Measurements from ENCODE around the gene XBP1.

Gene XBP1

GRCh38 chr22:28773461-28773867 is 26.9 kb downstream of the XBP1 start:
- Histone ChIP-seq H3K79me2 (ENCODE audit: insufficient read depth, low read length) (peaks cover 55% of the 10 kb centered on the region), H3K4me1 (ENCODE audit: insufficient read depth, low read length, poor library complexity, severe bottlenecking) (peaks cover 26% of the 10 kb centered on the region), H2AFZ (ENCODE audit: low read length) (0 out of 2 replicates have a peak overlapping the region, but pooled peaks have one; percentile 25), H4K20me1 (ENCODE audit: insufficient read depth, low read length, poor library complexity, severe bottlenecking) (peaks cover 26% of the 10 kb centered on the region), H3K9me3 (ENCODE audit: insufficient read depth, low read depth, low read length) (no peaks in the 10 kb centered on the region), H3K4me3 (ENCODE audit: low read length, poor library complexity, severe bottlenecking) (peak overlapping the region; percentile 91), H3K4me2 (ENCODE audit: low read depth, low read length, poor library complexity, severe bottlenecking) (peak overlapping the region; percentile 82), H3F3A (ENCODE audit: low read depth) (no peaks in the 10 kb centered on the region), H3K9me2 (replicated peaks; ENCODE audit: low read depth, low read length) (no peaks in the 10 kb centered on the region), H3K9ac (ENCODE audit: low read depth, low read length, poor library complexity, severe bottlenecking) (peak overlapping the region; percentile 85), H3K27me3 (ENCODE audit: insufficient read depth, low read length, poor library complexity, severe bottlenecking) (no peaks in the 10 kb centered on the region), H3K36me3 (ENCODE audit: insufficient read depth, low read length) (no peaks in the 10 kb centered on the region)
- TF ChIP-seq EZH2phosphoT487 (IDR thresholded peaks at IDR 0.05; ENCODE audit: borderline replicate concordance) (no peak), CTCF (conservative IDR thresholded peaks at IDR 0.05; ENCODE audit: low read length) (no peak)

GRCh38 chr22:28772633-28773460 is 27.5 kb downstream of the XBP1 start, which contains the start of gene CCDC117:
Gene CCDC117, plus strand, starts transcription at chr22:28772695. Its CDS starts 155 bp downstream, at chr22:28772850.
- no peaks in the 10 kb centered on the region for H3F3A ChIP-seq (ENCODE audit: low read depth)
- H3K4me1 ChIP-seq (ENCODE audit: insufficient read depth, low read length, poor library complexity, severe bottlenecking) = peaks cover 20% of the 10 kb centered on the region
- peak within 1 kb of the TSS; percentile 85 for H3K9ac ChIP-seq (ENCODE audit: low read depth, low read length, poor library complexity, severe bottlenecking)
- no peaks in the 10 kb centered on the region for H3K27me3 ChIP-seq (ENCODE audit: insufficient read depth, low read length, poor library complexity, severe bottlenecking)
- H3K9me2 ChIP-seq (replicated peaks; ENCODE audit: low read depth, low read length) = no peaks in the 10 kb centered on the region
- peaks cover 49% of the 10 kb centered on the region for H3K79me2 ChIP-seq (ENCODE audit: insufficient read depth, low read length)
- H3K4me2 ChIP-seq (ENCODE audit: low read depth, low read length, poor library complexity, severe bottlenecking) = peak within 1 kb of the TSS; percentile 82
- peaks cover 25% of the 10 kb centered on the region for H4K20me1 ChIP-seq (ENCODE audit: insufficient read depth, low read length, poor library complexity, severe bottlenecking)
- peak within 1 kb of the TSS; percentile 68 for H2AFZ ChIP-seq (ENCODE audit: low read length)
- 0 out of 2 replicates have a peak, but pooled peaks have one; percentile 12 for TF ChIP-seq CTCF (conservative IDR thresholded peaks at IDR 0.05; ENCODE audit: low read length)
- no peak for TF ChIP-seq EZH2phosphoT487 (IDR thresholded peaks at IDR 0.05; ENCODE audit: borderline replicate concordance)
- peak within 1 kb of the TSS; percentile 91 for H3K4me3 ChIP-seq (ENCODE audit: low read length, poor library complexity, severe bottlenecking)
- H3K9me3 ChIP-seq (ENCODE audit: insufficient read depth, low read depth, low read length) = no peaks in the 10 kb centered on the region
- no peaks in the 10 kb centered on the region for H3K36me3 ChIP-seq (ENCODE audit: insufficient read depth, low read length)

- Histone ChIP-seq H3K9ac (ENCODE audit: low read depth, low read length, poor library complexity, severe bottlenecking) (no peak overlapping the region), H3K9me2 (replicated peaks; ENCODE audit: low read depth, low read length) (no peaks in the 10 kb centered on the region), H3K27me3 (ENCODE audit: insufficient read depth, low read length, poor library complexity, severe bottlenecking) (no peaks in the 10 kb centered on the region), H3F3A (ENCODE audit: low read depth) (no peaks in the 10 kb centered on the region), H3K79me2 (ENCODE audit: insufficient read depth, low read length) (peaks cover 34% of the 10 kb centered on the region), H4K20me1 (ENCODE audit: insufficient read depth, low read length, poor library complexity, severe bottlenecking) (peaks cover 15% of the 10 kb centered on the region), H3K9me3 (ENCODE audit: insufficient read depth, low read depth, low read length) (no peaks in the 10 kb centered on the region), H3K36me3 (ENCODE audit: insufficient read depth, low read length) (no peaks in the 10 kb centered on the region), H3K4me3 (ENCODE audit: low read length, poor library complexity, severe bottlenecking) (no peak overlapping the region), H2AFZ (ENCODE audit: low read length) (no peak overlapping the region), H3K4me1 (ENCODE audit: insufficient read depth, low read length, poor library complexity, severe bottlenecking) (peaks cover 14% of the 10 kb centered on the region), H3K4me2 (ENCODE audit: low read depth, low read length, poor library complexity, severe bottlenecking) (no peak overlapping the region)
- TF ChIP-seq EZH2phosphoT487 (IDR thresholded peaks at IDR 0.05; ENCODE audit: borderline replicate concordance) = no peak
- no peak for TF ChIP-seq CTCF (conservative IDR thresholded peaks at IDR 0.05; ENCODE audit: low read length)
Observed at GRCh38 chr22:28771195-28771791, 29.1 kb downstream of the XBP1 start.

Measured in Loucy (cell line).